Measurements from ENCODE around the gene ANK3. TPM values are rescaled to one million over a fixed set of nuclear protein-coding genes. Genes with fewer than 3 reads are reported as not detected.

ANK3 gene
- polyA plus RNA-seq, 1 donor from 2014 or later: 114 TPM

GRCh38 chr10:60163786-60164185, 225.9 kb downstream of the ANK3 start:
- Histone ChIP-seq H3K79me2 (replicated peaks; ENCODE audit: insufficient read depth, low read length) (no peaks in the 10 kb centered on the region), H3K9me2 (ENCODE audit: insufficient read depth, low read length) (no peaks in the 10 kb centered on the region), H3K9ac (ENCODE audit: low read length) (no peak overlapping the region), H2AFZ (ENCODE audit: low read depth, low read length) (no peak overlapping the region), H3K36me3 (ENCODE audit: insufficient read depth, low read length) (peaks cover 30% of the 10 kb centered on the region), H3K27me3 (ENCODE audit: insufficient read depth, low read depth, low read length) (no peaks in the 10 kb centered on the region), H3K4me3 (ENCODE audit: low read length) (no peak overlapping the region), H4K20me1 (ENCODE audit: insufficient read depth) (no peaks in the 10 kb centered on the region), H3K4me2 (ENCODE audit: low read length) (no peak overlapping the region), H3K9me3 (ENCODE audit: low read length) (no peaks in the 10 kb centered on the region), H3K27ac (ENCODE audit: low read length) (no peak overlapping the region), H3F3A (ENCODE audit: insufficient read depth, low read length, poor library complexity, severe bottlenecking) (no peaks in the 10 kb centered on the region)
- TF ChIP-seq TAF1 (IDR thresholded peaks at IDR 0.05; ENCODE audit: low read depth): no peak
- no peak for TF ChIP-seq SMC3 (conservative IDR thresholded peaks at IDR 0.05; ENCODE audit: poor library complexity)
- TF ChIP-seq EP300 (conservative IDR thresholded peaks at IDR 0.05; ENCODE audit: poor library complexity, severe bottlenecking): no peak
- no peak for TF ChIP-seq RAD21 (conservative IDR thresholded peaks at IDR 0.05)
- TF ChIP-seq POLR2AphosphoS5 (IDR thresholded peaks at IDR 0.05): no peak
- no peak for TF ChIP-seq MXI1 (conservative IDR thresholded peaks at IDR 0.05; ENCODE audit: poor library complexity, severe bottlenecking)
- no peak for TF ChIP-seq REST (IDR thresholded peaks at IDR 0.05; ENCODE audit: borderline replicate concordance)
- TF ChIP-seq CTCF (IDR thresholded peaks at IDR 0.05; ENCODE audit: poor library complexity, severe bottlenecking): no peak

- Histone ChIP-seq H3K36me3 (ENCODE audit: insufficient read depth, low read length) (peaks cover 30% of the 10 kb centered on the region), H2AFZ (ENCODE audit: low read depth, low read length) (no peak overlapping the region), H3K9ac (ENCODE audit: low read length) (no peak overlapping the region), H3F3A (ENCODE audit: insufficient read depth, low read length, poor library complexity, severe bottlenecking) (no peaks in the 10 kb centered on the region), H3K27ac (ENCODE audit: low read length) (no peak overlapping the region), H4K20me1 (ENCODE audit: insufficient read depth) (no peaks in the 10 kb centered on the region), H3K9me2 (ENCODE audit: insufficient read depth, low read length) (no peaks in the 10 kb centered on the region), H3K27me3 (ENCODE audit: insufficient read depth, low read depth, low read length) (no peaks in the 10 kb centered on the region), H3K4me3 (ENCODE audit: low read length) (no peak overlapping the region), H3K79me2 (replicated peaks; ENCODE audit: insufficient read depth, low read length) (no peaks in the 10 kb centered on the region), H3K4me2 (ENCODE audit: low read length) (no peak overlapping the region), H3K9me3 (ENCODE audit: low read length) (no peaks in the 10 kb centered on the region)
- TF ChIP-seq SMC3 (conservative IDR thresholded peaks at IDR 0.05; ENCODE audit: poor library complexity) (no peak), POLR2AphosphoS5 (IDR thresholded peaks at IDR 0.05) (no peak), RAD21 (conservative IDR thresholded peaks at IDR 0.05) (no peak), EZH2 (IDR thresholded peaks at IDR 0.05; ENCODE audit: borderline replicate concordance, insufficient read depth, low read length, poor library complexity, severe bottlenecking) (no peak), EP300 (conservative IDR thresholded peaks at IDR 0.05; ENCODE audit: poor library complexity, severe bottlenecking) (no peak), TAF1 (IDR thresholded peaks at IDR 0.05; ENCODE audit: low read depth) (no peak), CTCF (IDR thresholded peaks at IDR 0.05; ENCODE audit: poor library complexity, severe bottlenecking) (no peak), REST (IDR thresholded peaks at IDR 0.05; ENCODE audit: borderline replicate concordance) (no peak), MXI1 (conservative IDR thresholded peaks at IDR 0.05; ENCODE audit: poor library complexity, severe bottlenecking) (no peak)
These were observed 227.0 kb downstream of the ANK3 start for GRCh38 chr10:60162631-60163030.
